NCI-H2227 (cell line): Measurements from ENCODE around the gene ZFP91.

Experiments
- DNase-seq: peaks from one replicate; lab custom pipeline; 2025; ENCODE audit not compliant: unreplicated experiment; lab: John Stamatoyannopoulos, UW

ZFP91 gene

DNA sequence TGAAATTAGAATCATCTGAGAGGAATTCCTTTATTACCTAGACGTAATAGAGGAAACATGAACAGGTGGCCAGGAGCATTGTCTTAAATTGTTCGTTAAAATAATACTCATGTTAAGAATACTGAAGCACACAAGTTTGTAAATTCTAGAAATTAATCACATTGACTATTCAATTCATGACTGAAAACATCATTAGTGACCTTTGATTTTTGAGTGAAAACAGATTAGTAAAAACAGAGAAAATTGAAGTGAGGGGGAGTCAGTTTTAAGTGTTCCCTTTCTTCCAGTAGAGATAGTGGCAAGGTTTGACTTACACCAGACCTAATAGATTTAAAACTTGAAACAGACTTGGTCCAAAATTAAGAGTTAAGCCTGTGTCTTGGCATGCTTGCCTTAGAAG lies 1.4 kb downstream of the ZFP91 start:
- no peak for DNase-seq

DNA sequence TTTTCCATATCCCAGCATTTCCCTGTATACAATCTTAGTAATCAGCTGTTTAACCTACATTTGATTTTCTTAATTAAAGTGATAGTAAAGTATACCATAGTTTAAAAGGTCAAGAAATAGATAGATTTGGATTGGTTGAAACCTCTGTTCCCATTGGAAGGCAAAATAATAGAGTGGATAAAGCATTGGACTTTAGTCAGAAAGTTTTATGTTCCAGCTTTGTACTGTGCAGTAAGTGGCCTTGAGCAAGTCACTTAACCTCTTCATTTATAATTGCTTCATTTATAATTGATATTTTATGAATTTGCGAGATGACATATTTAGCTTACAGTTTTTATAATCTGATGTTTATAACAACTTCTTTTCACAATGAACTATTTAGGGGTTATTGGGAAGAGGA lies 3.6 kb downstream of the ZFP91 start:
- DNase-seq = no peak

DNA sequence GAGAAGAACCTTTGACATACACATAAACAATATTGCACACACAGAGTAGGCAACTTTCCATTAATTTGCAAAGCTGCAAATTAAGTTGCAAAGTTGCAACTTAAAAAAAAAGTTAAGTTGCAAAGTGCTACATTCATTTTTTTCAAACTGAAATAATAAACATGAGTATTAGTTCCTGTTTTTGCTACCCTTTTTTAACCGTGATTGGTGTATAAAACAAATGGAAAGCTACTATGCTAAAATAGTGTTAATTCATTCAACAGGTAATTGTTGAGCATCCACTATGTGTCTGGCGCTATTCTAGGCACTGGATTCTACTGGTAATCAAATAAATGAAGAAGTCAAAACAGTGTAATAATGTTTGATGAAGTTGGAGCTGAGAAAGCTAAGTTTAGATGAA lies 8.1 kb downstream of the ZFP91 start:
- DNase-seq = no peak

DNA sequence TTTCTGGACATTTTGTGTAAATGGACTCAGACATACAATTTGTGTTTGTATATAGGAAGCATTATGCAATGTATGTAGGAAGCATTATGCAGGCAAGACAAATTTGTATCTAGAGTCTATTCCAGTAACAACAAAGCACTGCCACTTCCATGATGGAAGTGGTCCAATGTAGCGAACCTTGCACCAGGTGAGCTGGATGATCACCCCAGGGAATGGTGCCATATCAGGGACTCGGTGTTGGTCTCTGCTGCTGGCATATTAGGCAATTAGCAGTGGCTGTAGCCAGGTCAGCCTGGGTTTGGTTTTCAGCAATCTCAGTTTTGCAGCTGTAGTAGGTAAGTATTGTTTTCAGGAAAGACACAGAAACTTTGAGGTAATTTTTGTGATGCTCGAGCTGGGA lies 12.8 kb downstream of the ZFP91 start:
- no peak for DNase-seq

DNA sequence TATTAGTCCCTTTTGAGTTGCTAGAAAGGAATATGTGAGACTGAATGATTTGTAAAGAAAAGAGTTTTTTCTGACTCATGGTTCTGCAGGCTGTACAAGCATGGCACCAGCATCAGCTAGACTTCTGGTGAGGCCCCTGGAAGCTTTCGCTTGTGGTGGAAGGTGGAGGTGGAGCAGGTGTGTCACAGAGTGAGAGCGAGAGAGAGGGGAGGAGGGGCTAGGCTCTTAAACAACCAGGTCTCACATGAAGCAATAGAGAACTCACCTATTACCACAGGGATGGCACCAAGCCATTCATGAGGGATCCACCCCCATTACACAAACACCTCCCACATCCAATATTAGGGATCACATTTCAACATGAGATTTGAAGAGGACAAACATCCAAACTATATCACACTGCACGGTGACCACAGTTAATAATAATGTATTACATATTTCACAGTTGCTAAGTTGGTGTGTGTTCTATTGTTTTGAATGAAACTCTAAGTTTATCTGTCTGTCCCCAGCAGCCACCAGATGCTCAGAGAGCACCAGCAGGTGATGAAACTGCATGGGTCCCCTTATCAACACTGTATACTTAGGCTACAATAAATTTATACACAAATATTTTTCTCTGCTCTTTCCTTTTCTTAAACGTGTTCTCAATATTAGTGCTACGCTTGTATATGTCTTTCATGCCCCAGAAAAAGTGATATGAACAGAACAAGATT lies 14.1 kb downstream of the ZFP91 start:
- no peak for DNase-seq

DNA sequence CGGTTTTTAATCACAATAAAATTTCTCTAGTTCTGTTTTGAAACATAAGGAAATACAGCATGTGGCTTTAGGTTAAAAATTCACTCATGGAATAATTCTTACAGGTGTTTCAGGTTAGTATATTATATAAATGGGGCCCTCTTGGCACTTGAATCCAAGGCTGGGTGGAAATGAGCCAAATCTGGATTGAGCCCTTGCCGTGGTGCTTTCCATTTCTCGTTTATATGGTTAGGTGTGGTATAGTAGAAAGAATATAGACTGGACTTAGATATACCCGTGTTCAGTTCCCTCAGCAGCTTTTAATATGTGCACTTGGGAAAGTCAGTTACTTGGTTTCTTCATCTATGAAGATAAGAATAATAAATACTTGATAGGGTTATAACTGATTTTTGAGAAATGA lies 16.0 kb downstream of the ZFP91 start:
- DNase-seq = no peak

DNA sequence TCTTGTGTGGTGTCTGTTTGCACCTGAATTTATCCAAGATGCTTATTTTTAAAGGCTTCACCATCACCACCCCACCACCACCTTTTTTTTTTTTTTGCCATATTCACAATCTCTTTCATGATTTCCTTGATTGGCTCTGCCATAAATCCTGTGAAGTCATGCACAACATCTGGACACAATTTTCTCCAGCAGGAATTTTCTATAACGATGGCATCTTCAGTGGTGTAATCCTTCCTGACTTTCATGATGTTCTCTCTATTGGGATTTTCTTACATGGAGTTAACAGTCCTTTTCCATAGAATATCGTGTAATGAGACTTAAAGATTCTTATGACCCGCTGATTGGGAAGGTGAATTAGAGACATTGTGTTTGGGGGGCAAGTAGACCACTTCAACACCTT lies 17.8 kb downstream of the ZFP91 start:
- no peak for DNase-seq

DNA sequence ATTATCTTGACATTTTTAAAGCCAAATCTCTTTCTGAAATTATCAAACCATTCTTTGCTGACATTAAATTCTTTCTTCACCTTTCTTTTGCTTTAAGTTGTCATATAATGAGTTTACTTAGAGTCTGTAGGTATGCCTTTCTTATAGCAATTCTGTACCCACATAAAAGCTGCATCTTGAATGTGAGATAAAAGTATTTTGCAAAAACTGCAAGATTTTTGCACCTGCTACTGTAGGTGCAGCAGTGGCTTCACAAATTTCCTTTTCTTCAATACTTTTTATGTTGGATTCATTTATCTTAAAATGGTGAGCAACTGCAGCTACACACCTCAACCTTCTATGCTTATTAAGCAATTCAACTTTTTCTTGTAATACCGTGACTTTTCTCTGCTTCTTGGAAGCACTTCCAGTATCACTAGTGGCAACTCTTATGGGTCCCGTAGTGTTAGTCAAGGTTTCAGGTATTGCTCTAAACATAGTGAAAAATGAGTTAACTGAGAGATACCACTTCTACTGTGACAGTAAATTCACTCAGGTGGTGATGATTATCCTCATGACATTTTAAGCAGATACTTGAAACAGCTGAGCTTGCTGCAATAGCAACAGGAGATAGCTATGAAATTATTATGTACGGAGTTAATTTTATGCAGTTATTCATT lies 18.8 kb downstream of the ZFP91 start:
- no peak for DNase-seq

DNA sequence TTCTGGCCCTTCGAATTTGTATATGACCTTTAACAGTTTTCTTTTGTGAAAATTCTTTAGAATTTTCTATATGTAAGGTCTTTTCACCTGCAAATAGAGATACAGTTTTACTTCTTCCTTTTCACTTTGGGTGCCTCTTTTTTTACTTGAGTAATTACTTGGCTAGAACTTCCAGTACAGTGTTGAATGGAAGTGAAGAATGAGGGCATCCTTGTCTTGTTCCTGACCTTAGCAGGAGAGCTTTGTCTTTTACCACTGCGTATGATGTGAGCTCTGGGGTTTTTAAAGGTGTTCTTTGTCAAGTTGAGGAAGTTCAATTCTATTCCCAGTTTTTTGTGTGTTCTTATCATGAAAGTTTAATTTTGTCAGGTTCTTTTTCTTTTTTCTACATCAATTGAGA lies 21.6 kb downstream of the ZFP91 start:
- DNase-seq = no peak

DNA sequence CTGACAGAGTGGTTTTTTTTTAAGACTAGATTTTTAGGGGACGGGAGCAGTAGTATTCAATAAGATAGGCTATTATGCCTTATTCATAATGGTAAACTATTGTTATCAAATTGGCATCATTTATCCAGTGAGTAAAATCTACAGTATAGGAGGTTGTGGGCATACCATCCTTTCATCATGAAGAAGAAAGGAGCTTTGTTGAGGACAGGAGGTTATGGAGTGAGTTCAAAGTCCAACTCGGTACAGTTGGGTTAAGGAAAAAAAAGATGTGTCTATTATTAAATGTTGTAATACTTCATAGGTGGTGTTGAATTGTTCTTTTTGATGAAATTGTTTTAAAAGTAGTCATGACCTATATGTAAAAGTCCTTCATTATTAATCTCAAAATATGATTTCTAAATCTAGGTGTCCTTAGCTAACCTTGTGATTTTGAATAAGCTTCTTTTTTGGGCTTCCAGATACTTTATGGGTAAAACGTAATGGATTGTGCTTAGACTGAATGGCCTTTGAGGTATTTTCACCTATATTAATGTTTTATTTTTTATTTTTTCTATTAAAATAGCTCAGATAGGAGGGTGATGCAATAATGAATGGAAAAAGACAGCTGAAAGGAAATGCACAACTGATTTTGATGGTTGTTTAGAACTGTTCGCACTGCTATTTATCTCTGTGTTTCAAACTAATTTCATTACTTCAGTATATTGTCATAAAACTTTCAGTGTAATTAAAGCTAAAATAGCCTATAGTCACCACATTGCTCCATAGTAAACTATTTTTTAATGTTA lies 28.3 kb downstream of the ZFP91 start:
- DNase-seq = no peak

DNA sequence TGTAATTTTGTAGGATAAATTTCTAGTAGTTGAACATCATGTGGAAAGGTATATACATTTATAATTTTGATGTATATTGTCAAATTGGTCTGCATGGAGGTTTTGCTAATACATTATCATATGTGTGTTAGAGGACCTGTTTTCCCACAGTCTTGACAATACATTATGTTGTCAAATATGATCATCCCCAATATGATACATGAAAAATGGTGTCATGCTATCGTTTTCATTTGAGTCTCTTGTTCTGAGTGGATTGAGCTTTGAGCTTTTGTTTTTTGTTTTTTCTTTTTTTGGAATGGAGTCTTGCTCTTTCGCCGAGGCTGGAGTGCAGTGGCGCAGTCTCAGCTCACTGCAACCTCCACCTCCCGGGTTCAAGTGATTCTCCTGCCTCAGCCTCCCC lies 29.5 kb downstream of the ZFP91 start:
- DNase-seq = no peak

DNA sequence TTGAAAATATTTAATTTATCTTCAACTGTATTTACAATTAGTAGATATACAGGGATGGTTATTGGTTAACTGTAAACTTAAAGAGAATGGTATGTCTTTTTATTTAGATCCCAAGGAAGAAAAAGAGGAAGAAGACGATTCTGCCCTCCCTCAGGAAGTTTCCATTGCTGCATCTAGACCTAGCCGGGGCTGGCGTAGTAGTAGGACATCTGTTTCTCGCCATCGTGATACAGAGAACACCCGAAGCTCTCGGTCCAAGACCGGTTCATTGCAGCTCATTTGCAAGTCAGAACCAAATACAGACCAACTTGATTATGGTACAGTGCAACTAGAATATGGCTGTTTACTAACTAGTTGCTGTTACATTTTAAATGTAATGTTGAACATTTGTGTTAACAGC lies 30.9 kb downstream of the ZFP91 start:
- no peak for DNase-seq

DNA sequence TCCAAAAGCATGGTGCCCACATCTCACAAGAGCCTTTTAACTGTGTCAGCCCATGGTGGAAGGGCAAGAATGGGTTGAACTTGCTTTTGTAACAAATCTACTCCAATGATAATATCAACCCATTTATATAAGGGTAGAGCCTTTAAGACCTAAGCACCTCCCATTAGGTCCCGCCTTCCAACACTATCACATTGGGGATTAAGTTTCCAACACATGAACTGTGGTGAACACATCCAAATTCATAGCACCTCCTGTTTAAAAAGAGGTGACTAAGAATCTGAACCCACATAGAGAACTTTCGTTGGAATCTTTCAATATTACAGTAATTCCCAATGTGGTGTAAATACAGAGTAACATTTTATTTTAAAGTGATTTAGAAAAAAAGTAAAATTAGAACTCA lies 34.4 kb downstream of the ZFP91 start:
- no peak for DNase-seq

DNA sequence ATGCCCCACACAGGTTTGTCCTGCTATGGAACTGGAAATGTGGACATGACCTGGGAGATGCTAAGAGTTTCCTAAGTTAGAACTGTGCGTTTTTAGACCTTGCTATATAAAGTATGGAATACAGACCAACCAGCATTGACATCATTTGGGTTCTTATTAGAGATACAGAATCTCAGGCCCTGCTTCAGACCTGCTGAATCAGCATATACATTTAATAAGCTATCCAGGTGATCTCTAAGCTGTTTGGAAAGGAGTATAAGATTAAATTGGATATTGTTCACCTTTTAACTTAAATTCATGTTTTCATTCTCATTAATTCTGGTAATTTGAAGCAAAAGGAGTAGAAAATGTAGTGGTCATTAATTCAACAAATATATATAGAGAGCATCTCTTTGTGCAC lies 36.7 kb downstream of the ZFP91 start:
- no peak for DNase-seq

DNA sequence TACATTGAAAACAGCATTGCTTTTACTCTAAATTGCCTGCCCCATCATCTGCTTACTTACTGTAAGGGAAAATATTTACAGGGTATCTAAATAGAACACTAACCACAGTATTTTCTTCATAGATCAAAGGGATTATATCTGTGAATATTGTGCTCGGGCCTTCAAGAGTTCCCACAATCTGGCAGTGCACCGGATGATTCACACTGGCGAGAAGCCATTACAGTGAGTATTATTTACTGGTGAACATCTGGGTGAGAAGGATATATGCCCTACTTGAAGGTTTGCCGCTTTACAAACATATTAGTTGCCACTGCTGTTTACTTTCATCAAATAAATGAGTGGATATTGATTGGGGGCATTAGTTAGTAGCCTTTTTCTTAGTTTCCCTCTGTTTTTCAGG lies 37.7 kb downstream of the ZFP91 start:
- DNase-seq = no peak

DNA sequence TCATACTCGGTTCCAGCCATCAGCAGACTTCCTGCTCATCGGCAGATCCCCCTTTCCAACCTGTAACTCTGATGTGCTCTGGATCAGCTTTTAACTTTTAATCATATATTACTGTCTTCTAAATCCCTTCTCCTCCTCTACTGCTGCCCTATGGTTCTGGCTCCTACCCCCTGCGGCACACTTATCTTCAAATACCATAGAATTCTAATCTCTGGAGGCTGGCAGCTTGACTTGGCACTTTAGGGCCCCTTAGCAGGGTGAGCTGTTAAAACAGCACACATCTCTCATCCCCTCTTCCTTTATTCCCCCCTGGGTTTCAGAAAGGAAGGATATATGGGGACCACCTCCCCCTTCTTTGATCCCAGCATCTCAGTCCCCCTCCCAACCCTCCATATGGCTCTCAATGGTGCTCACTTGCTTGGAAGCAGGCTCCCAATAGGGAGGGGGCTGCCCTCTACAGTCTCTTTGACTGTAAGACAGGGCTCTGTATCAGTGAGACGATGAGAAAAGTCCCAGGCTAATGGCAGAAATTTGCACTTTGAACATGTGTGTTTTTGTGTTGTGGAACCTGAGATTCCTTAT lies 39.2 kb downstream of the ZFP91 start:
- no peak for DNase-seq

DNA sequence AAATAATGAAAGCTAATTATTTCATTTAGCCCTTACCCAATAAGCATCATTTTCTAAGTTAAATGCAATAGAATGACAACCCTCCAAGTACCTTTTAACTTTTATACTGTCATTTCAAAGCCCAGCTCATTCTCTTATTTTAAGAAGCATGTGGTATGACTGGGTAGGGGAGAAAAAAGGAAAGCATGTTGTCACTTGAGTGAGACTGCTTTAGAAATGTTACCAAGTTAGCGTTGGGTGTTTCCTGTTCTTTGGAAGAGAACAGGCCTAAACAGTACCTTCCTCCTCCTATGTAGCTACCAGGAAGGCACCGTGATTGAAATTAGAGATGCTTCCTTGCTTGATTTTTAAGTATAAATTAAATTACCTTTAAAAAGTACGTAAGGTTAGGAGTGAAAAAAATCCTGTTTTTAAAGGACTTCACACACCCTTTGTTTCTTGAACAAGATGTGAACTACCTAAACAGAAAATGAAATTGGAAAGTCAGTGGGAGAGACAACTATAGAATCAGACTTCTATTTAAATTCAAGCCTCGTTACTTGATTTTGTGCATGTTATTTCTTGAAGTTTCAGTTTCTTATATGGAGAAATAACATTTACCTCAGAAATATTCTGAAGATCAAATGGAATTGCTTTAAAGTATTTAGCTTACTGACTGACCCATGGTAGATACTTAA lies 42.9 kb downstream of the ZFP91 start:
- DNase-seq = no peak

DNA sequence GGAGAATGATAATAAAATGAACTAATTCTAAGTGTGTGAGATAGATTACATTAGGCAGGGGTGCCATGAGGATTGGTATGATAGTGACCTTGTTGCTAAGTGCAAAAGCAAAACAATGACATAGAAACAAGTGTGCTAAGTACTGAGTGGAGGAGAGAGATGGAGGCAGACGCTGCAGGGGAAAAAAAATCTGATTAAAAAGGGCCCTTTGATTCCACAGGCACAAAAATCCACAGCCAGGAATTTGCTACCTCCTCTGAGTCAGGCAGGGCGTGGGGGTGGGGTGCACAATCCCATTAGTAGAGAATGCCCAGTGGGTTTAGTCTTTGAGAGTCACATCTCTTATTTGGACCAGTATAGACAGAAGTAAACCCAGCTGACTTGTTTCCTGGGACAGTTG lies 43.5 kb downstream of the ZFP91 start, which contains the start of gene CNTF:
TSS of gene CNTF (plus strand) at position 322 of the 400 bp plus-strand sequence. CDS start 88 bp downstream, outside the sequence.
- DNase-seq = no peak

DNA sequence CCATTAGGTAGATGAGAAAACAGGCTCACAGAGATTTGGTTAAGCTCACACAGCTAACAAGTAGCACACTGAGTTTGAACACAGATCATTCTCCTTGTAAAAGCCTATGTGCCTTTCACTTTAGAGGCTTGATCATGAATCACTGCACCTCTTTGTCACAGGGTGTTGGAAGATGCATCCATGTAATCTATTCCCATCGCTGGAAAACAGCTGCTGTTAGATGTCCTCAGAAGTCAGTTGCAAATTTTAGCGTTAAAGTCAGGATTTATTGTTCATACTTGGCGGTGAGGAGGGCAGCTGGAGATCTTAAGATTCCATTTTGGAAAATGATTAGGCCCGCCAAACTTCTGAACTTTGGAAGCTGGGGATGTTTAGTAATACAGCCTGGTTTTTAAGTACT lies 46.2 kb downstream of the ZFP91 start:
- no peak for DNase-seq

DNA sequence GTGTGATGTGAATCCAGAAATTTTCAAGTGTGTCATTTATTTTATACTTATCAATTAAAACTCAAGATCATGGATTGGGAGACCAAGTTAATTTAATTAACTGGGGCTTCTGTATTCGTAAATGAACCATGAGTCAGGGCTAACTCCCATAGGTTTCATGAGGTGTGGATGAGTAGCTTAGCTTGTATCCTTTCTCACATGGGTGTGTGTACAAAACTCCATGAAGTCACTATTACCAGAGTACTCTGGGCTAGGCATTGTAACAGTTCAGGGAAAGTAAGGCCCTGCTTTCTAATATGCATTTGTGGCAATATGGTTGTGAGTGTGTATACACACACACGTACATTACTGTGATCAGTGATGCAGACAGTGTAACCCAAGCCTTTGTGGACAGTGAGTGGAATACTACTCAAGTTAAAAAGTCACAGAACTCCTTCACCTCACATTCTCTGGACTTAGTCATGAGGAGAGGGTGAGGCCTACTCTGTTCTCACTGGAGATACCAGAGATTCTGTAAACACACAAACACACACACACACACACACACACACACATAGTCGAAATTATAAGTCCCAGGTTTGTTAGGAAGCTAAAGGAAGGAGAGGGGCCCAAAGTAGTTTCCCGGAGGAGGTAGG lies 47.1 kb downstream of the ZFP91 start:
- DNase-seq = no peak
